ENCODE measurements around the gene PIGW. TPM values are rescaled to one million over a fixed set of nuclear protein-coding genes. Genes with fewer than 3 reads are reported as not detected.

PIGW gene
- polyA plus RNA-seq, 1 experiment: 4.5 TPM

GRCh38 chr17:36533935-36534839 is 600 bp upstream of the PIGW start:
- DNase-seq (ENCODE audit: low read depth, low spot score): no peak
- CTCF ChIA-PET: interaction anchor here (0.6 to 1.5 kb wide), 4 partner anchors 9 to 51 kb away, joined by 3 to 5 read pairs (median 4); no protein-coding TSS in a partner anchor
- POLR2A ChIA-PET: interaction anchor here (3.0 kb wide), 1 partner anchor 11 kb away, joined by 40 read pairs; the partner anchor contains the start of gene GGNBP2

GRCh38 chr17:36535669-36536081 is 888 bp downstream of the PIGW start:
- TF ChIP-seq CTCF (IDR thresholded peaks at IDR 0.05; ENCODE audit: low read depth, low read length): no peak
- Histone ChIP-seq H3K9me3 (ENCODE audit: control insufficient read depth, insufficient read depth, low read length) (no peaks in the 10 kb centered on the region; the same call in 1 of the 2 replicates), H3K27ac (ENCODE audit: low read depth, low read length) (peak overlapping the region; percentile 94), H3K4me3 (ENCODE audit: low read depth, low read length) (peak overlapping the region; percentile 93), H3K27me3 (ENCODE audit: control insufficient read depth, insufficient read depth, low read length) (no peaks in the 10 kb centered on the region)
- CTCF ChIA-PET: no interaction called here
- DNase-seq (ENCODE audit: low read depth, low spot score): no peak
- POLR2A ChIA-PET: interaction anchor here (0.6 to 3.0 kb wide), 3 partner anchors 9 to 65 kb away, joined by 3 to 40 read pairs (median 4); partner anchors contain the start of gene GGNBP2

More at GRCh38 chr17:36533935-36534839, 600 bp upstream of the PIGW start:
- H3K27ac ChIP-seq (ENCODE audit: low read depth, low read length): peak overlapping the region; percentile 77
- H3K4me3 ChIP-seq (ENCODE audit: low read depth, low read length): peak overlapping the region; percentile 93
- H3K27me3 ChIP-seq (ENCODE audit: control insufficient read depth, insufficient read depth, low read length): no peaks in the 10 kb centered on the region
- peak; percentile 61 for TF ChIP-seq CTCF (IDR thresholded peaks at IDR 0.05; ENCODE audit: low read depth, low read length)
- H3K9me3 ChIP-seq (ENCODE audit: control insufficient read depth, insufficient read depth, low read length): no peaks in the 10 kb centered on the region; the same call in 1 of the 2 replicates

- no peak for TF ChIP-seq CTCF (IDR thresholded peaks at IDR 0.05; ENCODE audit: low read depth, low read length)
- Histone ChIP-seq H3K4me3 (ENCODE audit: low read depth, low read length) (no peak overlapping the region), H3K27me3 (ENCODE audit: control insufficient read depth, insufficient read depth, low read length) (no peaks in the 10 kb centered on the region), H3K27ac (ENCODE audit: low read depth, low read length) (no peak overlapping the region), H3K9me3 (ENCODE audit: control insufficient read depth, insufficient read depth, low read length) (no peaks in the 10 kb centered on the region; the same call in 1 of the 2 replicates)
- POLR2A ChIA-PET: interaction anchor here (0.7 kb wide), 1 partner anchor 11 kb away, joined by 5 read pairs; no protein-coding TSS in a partner anchor
- DNase-seq (ENCODE audit: low read depth, low spot score): no peak
- CTCF ChIA-PET: interaction anchor here (0.7 to 1.1 kb wide), 3 partner anchors 18 to 62 kb away, joined by 3 to 6 read pairs (median 3); no protein-coding TSS in a partner anchor
Measured at GRCh38 chr17:36540696-36541095, 5.9 kb downstream of the PIGW start.

GRCh38 chr17:36542755-36543154 is 8.0 kb downstream of the PIGW start:
- no peak for TF ChIP-seq CTCF (IDR thresholded peaks at IDR 0.05; ENCODE audit: low read depth, low read length)
- H3K9me3 ChIP-seq (ENCODE audit: control insufficient read depth, insufficient read depth, low read length): no peaks in the 10 kb centered on the region; the same call in 1 of the 2 replicates
- ChIA-PET POLR2A (no interaction called here), CTCF (no interaction called here)
- no peak overlapping the region for H3K27ac ChIP-seq (ENCODE audit: low read depth, low read length)
- DNase-seq (ENCODE audit: low read depth, low spot score): no peak
- no peaks in the 10 kb centered on the region for H3K27me3 ChIP-seq (ENCODE audit: control insufficient read depth, insufficient read depth, low read length)
- H3K4me3 ChIP-seq (ENCODE audit: low read depth, low read length): no peak overlapping the region

- TF ChIP-seq CTCF (IDR thresholded peaks at IDR 0.05; ENCODE audit: low read depth, low read length): 0 out of 2 replicates have a peak, but pooled peaks have one; percentile 17
- Histone ChIP-seq H3K4me3 (ENCODE audit: low read depth, low read length) (peak overlapping the region; percentile 96), H3K27me3 (ENCODE audit: control insufficient read depth, insufficient read depth, low read length) (no peaks in the 10 kb centered on the region), H3K27ac (ENCODE audit: low read depth, low read length) (peak overlapping the region; percentile 98), H3K9me3 (ENCODE audit: control insufficient read depth, insufficient read depth, low read length) (no peaks in the 10 kb centered on the region; the same call in 1 of the 2 replicates)
- DNase-seq (ENCODE audit: low read depth, low spot score): no peak
- ChIA-PET POLR2A (interaction anchor here (2.9 kb wide), 1 partner anchor 9 kb away, joined by 40 read pairs; the partner anchor contains the start of genes MYO19 and PIGW), CTCF (interaction anchor here (1.0 kb wide), 1 partner anchor 61 kb away, joined by 3 read pairs; no protein-coding TSS in a partner anchor)
Measured at GRCh38 chr17:36544044-36544306, 9.2 kb downstream of the PIGW start.

Data from AG04450 (cell line).